CMK (cell line): ENCODE results near the gene XG.
"Not testable (repeated sequence)": the region's sequence is repeated elsewhere in the genome, so short reads cannot be mapped to it uniquely, and the experiment has no call there.

ENCODE experiments used
- DNase-seq: peaks from one replicate; pipeline ENCODE4 v3.0.0-alpha.2; 2010; ENCODE audit warnings: low read depth

The XG gene

GRCh38 chrX:2733286-2733685 is 18.6 kb upstream of the XG start:
- DNase-seq: no peak

GRCh38 chrX:2735270-2735669 is 16.6 kb upstream of the XG start:
- no peak for DNase-seq

GRCh38 chrX:2740672-2741071 is 11.2 kb upstream of the XG start:
- DNase-seq: no peak

- no peak for DNase-seq
Measured at GRCh38 chrX:2741386-2741785, 10.5 kb upstream of the XG start.

- not testable (repeated sequence) for DNase-seq
Measured at GRCh38 chrX:2746250-2746649, 5.6 kb upstream of the XG start.

GRCh38 chrX:2748171-2748814 is 3.5 kb upstream of the XG start:
- no peak for DNase-seq

GRCh38 chrX:2748815-2749188 is 3.0 kb upstream of the XG start:
- DNase-seq: no peak

- DNase-seq: no peak
Measured at GRCh38 chrX:2751291-2751690, 549 bp upstream of the XG start.

- DNase-seq: not testable (repeated sequence)
Measured at GRCh38 chrX:2752441-2752840, 601 bp downstream of the XG start.

- not testable (repeated sequence) for DNase-seq
Measured at GRCh38 chrX:2755163-2755715, 3.4 kb downstream of the XG start.

GRCh38 chrX:2756548-2756947 is 4.7 kb downstream of the XG start:
- no peak for DNase-seq

- DNase-seq: no peak
Measured at GRCh38 chrX:2761246-2761645, 9.4 kb downstream of the XG start.

- not testable (repeated sequence) for DNase-seq
Measured at GRCh38 chrX:2762671-2763070, 10.8 kb downstream of the XG start.

- not testable (repeated sequence) for DNase-seq
Measured at GRCh38 chrX:2764766-2765548, 13.1 kb downstream of the XG start.

GRCh38 chrX:2765549-2765830 is 13.7 kb downstream of the XG start:
- no peak for DNase-seq

GRCh38 chrX:2766906-2767305 is 15.1 kb downstream of the XG start:
- no peak for DNase-seq

- DNase-seq: no peak
Measured at GRCh38 chrX:2767631-2768455, 16.0 kb downstream of the XG start.

GRCh38 chrX:2769615-2770014 is 17.8 kb downstream of the XG start:
- no peak for DNase-seq

- not testable (repeated sequence) for DNase-seq
Measured at GRCh38 chrX:2773166-2774055, 21.6 kb downstream of the XG start.

- DNase-seq: no peak
Measured at GRCh38 chrX:2774057-2774456, 22.2 kb downstream of the XG start.

- no peak for DNase-seq
Measured at GRCh38 chrX:2774776-2775175, 22.9 kb downstream of the XG start.
